GM23338 (cell line): Measurements from ENCODE around the gene QRICH2. TPM values are rescaled to one million over a fixed set of nuclear protein-coding genes. Genes with fewer than 3 reads are reported as not detected.

Experiments
- ATAC-seq: fragments of 200-7000 bp; cut with Tn5 transposase; 3 replicates; pipeline ENCODE4 v1.9.1; 2020
- DNase-seq: peaks from one replicate; pipeline ENCODE4 v3.0.0-alpha.2; 2015; ENCODE audit warnings: low spot score
- H2AFZ ChIP-seq: fragments of 200-600 bp; sonication (generic); 2 replicates; pipeline ENCODE4 v1.8.0; 2016; ENCODE audit warnings: antibody characterized with exemption, mild to moderate bottlenecking, moderate library complexity
- H3F3A ChIP-seq: fragments of 200-600 bp; sonication (generic); replicated peaks from 2 replicates; pipeline ENCODE4 v1.8.0; 2017; ENCODE audit warnings: antibody characterized with exemption, mixed run types, low read depth
- H3K27ac ChIP-seq: fragments of 200-600 bp; sonication (generic); 2 replicates; pipeline ENCODE4 v1.6.1; 2016; ENCODE audit warnings: low read depth
- H3K27me3 ChIP-seq: fragments of 200-600 bp; sonication (generic); 2 replicates; pipeline ENCODE4 v1.8.0; 2016; ENCODE audit warnings: mild to moderate bottlenecking, mixed run types, moderate library complexity; ENCODE audit not compliant: insufficient read depth
- H3K36me3 ChIP-seq: fragments of 200-600 bp; sonication (generic); 2 replicates; pipeline ENCODE4 v1.8.0; 2016; ENCODE audit warnings: mild to moderate bottlenecking; ENCODE audit not compliant: insufficient read depth
- H3K4me1 ChIP-seq: fragments of 200-600 bp; sonication (generic); 2 replicates; pipeline ENCODE4 v1.8.0; 2016; ENCODE audit warnings: mild to moderate bottlenecking, moderate library complexity; ENCODE audit not compliant: insufficient read depth
- H3K4me2 ChIP-seq: fragments of 200-600 bp; sonication (generic); 2 replicates; pipeline ENCODE4 v1.7.1; 2017; ENCODE audit warnings: mixed run types
- H3K4me3 ChIP-seq: fragments of 200-600 bp; sonication (generic); 2 replicates; pipeline ENCODE4 v1.6.1; 2016; ENCODE audit warnings: mixed run types
- H3K79me2 ChIP-seq: fragments of 200-600 bp; sonication (generic); replicated peaks from 2 replicates; pipeline ENCODE4 v1.8.0; 2017; ENCODE audit warnings: mild to moderate bottlenecking; ENCODE audit not compliant: insufficient read depth
- H3K9me2 ChIP-seq: fragments of 200-600 bp; sonication (generic); 2 replicates; pipeline ENCODE4 v1.8.0; 2017; ENCODE audit not compliant: insufficient read depth
- H4K20me1 ChIP-seq: fragments of 200-600 bp; sonication (generic); replicated peaks from 2 replicates; pipeline ENCODE4 v1.8.0; 2017; ENCODE audit warnings: mild to moderate bottlenecking; ENCODE audit not compliant: insufficient read depth
- H3K27ac Mint-ChIP-seq: 2 replicates; pipeline ENCODE4 v1.8.0; 2020; ENCODE audit warnings: inconsistent platforms, mild to moderate bottlenecking, moderate library complexity, mixed read lengths
- H3K27me3 Mint-ChIP-seq: 3 replicates; pipeline ENCODE4 v1.8.0; 2022; ENCODE audit warnings: low read depth, mild to moderate bottlenecking, moderate library complexity, mixed read lengths, inconsistent platforms; ENCODE audit not compliant: insufficient read depth, poor library complexity
- H3K36me3 Mint-ChIP-seq: 3 replicates; pipeline ENCODE4 v1.8.0; 2021; ENCODE audit warnings: low read depth, mild to moderate bottlenecking, inconsistent platforms, moderate library complexity, mixed read lengths
- H3K4me1 Mint-ChIP-seq: 3 replicates; pipeline ENCODE4 v1.8.0; 2020; ENCODE audit warnings: mild to moderate bottlenecking, inconsistent platforms, mixed read lengths
- H3K4me3 Mint-ChIP-seq: 3 replicates; pipeline ENCODE4 v1.8.0; 2021; ENCODE audit warnings: moderate library complexity, mild to moderate bottlenecking, inconsistent platforms, mixed read lengths
- H3K9me3 Mint-ChIP-seq: 3 replicates; pipeline ENCODE4 v1.8.0; 2020; ENCODE audit warnings: moderate library complexity, mild to moderate bottlenecking, inconsistent platforms, mixed read lengths
- CREB1 ChIP-seq: fragments of 250-450 bp; sonication (Bioruptor Pico); IDR thresholded peaks from 2 replicates; pipeline ENCODE4 v1.5.0; 2020; ENCODE audit warnings: low read depth, mild to moderate bottlenecking, moderate library complexity
- CTCF ChIP-seq, 2 experiments: fragments of 200-600 bp in 1 of 2; sonication (generic) in 1 of 2; conservative IDR thresholded peaks; 2 replicates each; pipeline versions ENCODE4 v1.5.1 to v1.6.1; 2016 to 2017; ENCODE audit warnings: antibody characterized with exemption in 2 of 2, low read depth in 2 of 2, mild to moderate bottlenecking in 2 of 2, moderate library complexity in 1 of 2
- EZH2 ChIP-seq: fragments of 200-600 bp; sonication (generic); IDR thresholded peaks from one replicate; pipeline ENCODE4 v1.8.0; 2017; ENCODE audit warnings: antibody characterized with exemption, mild to moderate bottlenecking, low read depth; ENCODE audit not compliant: unreplicated experiment
- EZH2phosphoT487 ChIP-seq: fragments of 200-600 bp; sonication (generic); IDR thresholded peaks from one replicate; pipeline ENCODE4 v1.8.1; 2018; ENCODE audit warnings: antibody characterized with exemption; ENCODE audit not compliant: unreplicated experiment
- JUNB ChIP-seq: IDR thresholded peaks from one replicate; pipeline ENCODE4 v1.6.1; 2016; ENCODE audit warnings: antibody characterized with exemption; ENCODE audit not compliant: unreplicated experiment
- NANOG ChIP-seq: IDR thresholded peaks from 2 replicates; pipeline ENCODE4 v1.6.1; 2016; ENCODE audit warnings: antibody characterized with exemption, borderline replicate concordance
- POLR2AphosphoS5 ChIP-seq: IDR thresholded peaks from 2 replicates; pipeline ENCODE4 v1.6.1; 2016; ENCODE audit warnings: antibody characterized with exemption, low read depth
- STAT1 ChIP-seq: IDR thresholded peaks from one replicate; pipeline ENCODE4 v1.6.1; 2016; ENCODE audit warnings: antibody characterized with exemption; ENCODE audit not compliant: unreplicated experiment
- ZNF114 ChIP-seq: fragments of 250-450 bp; sonication (Bioruptor Pico); IDR thresholded peaks from 2 replicates; pipeline ENCODE4 v1.5.0; 2020; ENCODE audit warnings: mild to moderate bottlenecking, moderate library complexity
- ZNF331 ChIP-seq: fragments of 250-450 bp; sonication (Bioruptor Pico); IDR thresholded peaks from 2 replicates; pipeline ENCODE4 v1.5.0; 2020; ENCODE audit warnings: low read depth, mild to moderate bottlenecking, moderate library complexity
- polyA plus RNA-seq: library from polyadenylated mRNA; unstranded; fragments of >200 nt; fragmentation: Nextera tagmentation; extraction: Ambion mirVana; gene quantifications from 2 replicates; pipeline ENCODE4 v1.2.1, GENCODE V29; 2016
- total RNA-seq: library from RNA; depleted of rRNA; stranded (reverse); fragments of >200 nt; shearing (Covaris generic); gene quantifications from 2 replicates; pipeline ENCODE4 v1.2.3, GENCODE V29; 2014
- TF ChIP-seq, protein P1 (sequence below): IDR thresholded peaks from 2 replicates; pipeline ENCODE4 v1.6.1; 2016; ENCODE audit warnings: antibody characterized with exemption
- TF ChIP-seq, protein P2 (sequence below): fragments of 250-450 bp; sonication (Bioruptor Pico); IDR thresholded peaks from 2 replicates; pipeline ENCODE4 v1.5.0; 2020; ENCODE audit warnings: mild to moderate bottlenecking, moderate library complexity
- TF ChIP-seq, protein P3 (sequence below): IDR thresholded peaks from one replicate; pipeline ENCODE4 v1.6.1; 2018; ENCODE audit warnings: antibody characterized with exemption; ENCODE audit not compliant: unreplicated experiment

The QRICH2 gene
- total and polyA plus RNA-seq, 2 experiments from 2014 or later, result 2.2 to 3.7 TPM

GRCh38 chr17:76255801-76256429 is 52.2 kb downstream of the QRICH2 start:
- Histone ChIP-seq H3K9me2 (no peaks in the 10 kb centered on the region), H3K4me3 (no peak overlapping the region), H3F3A (no peaks in the 10 kb centered on the region), H3K36me3 (no peaks in the 10 kb centered on the region), H3K4me2 (no peak overlapping the region), H4K20me1 (no peaks in the 10 kb centered on the region), H3K4me1 (no peaks in the 10 kb centered on the region), H3K27ac (no peak overlapping the region), H3K27me3 (no peaks in the 10 kb centered on the region), H2AFZ (peak overlapping the region; percentile 66), H3K79me2 (no peaks in the 10 kb centered on the region)
- Mint-ChIP-seq H3K27me3 (peaks cover 8% of the 10 kb centered on the region), H3K9me3 (no peaks in the 10 kb centered on the region), H3K4me1 (peaks cover 4% of the 10 kb centered on the region; the same call in 2 of the 3 replicates), H3K4me3 (no peak overlapping the region), H3K27ac (no peak overlapping the region), H3K36me3 (0 out of 3 replicates have a peak, but pooled peaks cover 2% of the 10 kb centered on the region)
- ATAC-seq (no peak), DNase-seq (no peak)
- TF ChIP-seq EZH2 (no peak), NANOG (no peak), STAT1 (no peak), EZH2phosphoT487 (no peak), JUNB (no peak), ZNF331 (CRISPR knock-in tag) (no peak), CREB1 (CRISPR knock-in tag) (no peak), POLR2AphosphoS5 (no peak), ZNF114 (CRISPR knock-in tag) (no peak), CTCF (conservative IDR thresholded peaks at IDR 0.05; ENCODE audit: low read depth in 2 of 2) (no peak)
- TF ChIP-seq, protein P1, sequence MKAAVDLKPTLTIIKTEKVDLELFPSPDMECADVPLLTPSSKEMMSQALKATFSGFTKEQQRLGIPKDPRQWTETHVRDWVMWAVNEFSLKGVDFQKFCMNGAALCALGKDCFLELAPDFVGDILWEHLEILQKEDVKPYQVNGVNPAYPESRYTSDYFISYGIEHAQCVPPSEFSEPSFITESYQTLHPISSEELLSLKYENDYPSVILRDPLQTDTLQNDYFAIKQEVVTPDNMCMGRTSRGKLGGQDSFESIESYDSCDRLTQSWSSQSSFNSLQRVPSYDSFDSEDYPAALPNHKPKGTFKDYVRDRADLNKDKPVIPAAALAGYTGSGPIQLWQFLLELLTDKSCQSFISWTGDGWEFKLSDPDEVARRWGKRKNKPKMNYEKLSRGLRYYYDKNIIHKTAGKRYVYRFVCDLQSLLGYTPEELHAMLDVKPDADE, result no peak
- TF ChIP-seq, protein P2, sequence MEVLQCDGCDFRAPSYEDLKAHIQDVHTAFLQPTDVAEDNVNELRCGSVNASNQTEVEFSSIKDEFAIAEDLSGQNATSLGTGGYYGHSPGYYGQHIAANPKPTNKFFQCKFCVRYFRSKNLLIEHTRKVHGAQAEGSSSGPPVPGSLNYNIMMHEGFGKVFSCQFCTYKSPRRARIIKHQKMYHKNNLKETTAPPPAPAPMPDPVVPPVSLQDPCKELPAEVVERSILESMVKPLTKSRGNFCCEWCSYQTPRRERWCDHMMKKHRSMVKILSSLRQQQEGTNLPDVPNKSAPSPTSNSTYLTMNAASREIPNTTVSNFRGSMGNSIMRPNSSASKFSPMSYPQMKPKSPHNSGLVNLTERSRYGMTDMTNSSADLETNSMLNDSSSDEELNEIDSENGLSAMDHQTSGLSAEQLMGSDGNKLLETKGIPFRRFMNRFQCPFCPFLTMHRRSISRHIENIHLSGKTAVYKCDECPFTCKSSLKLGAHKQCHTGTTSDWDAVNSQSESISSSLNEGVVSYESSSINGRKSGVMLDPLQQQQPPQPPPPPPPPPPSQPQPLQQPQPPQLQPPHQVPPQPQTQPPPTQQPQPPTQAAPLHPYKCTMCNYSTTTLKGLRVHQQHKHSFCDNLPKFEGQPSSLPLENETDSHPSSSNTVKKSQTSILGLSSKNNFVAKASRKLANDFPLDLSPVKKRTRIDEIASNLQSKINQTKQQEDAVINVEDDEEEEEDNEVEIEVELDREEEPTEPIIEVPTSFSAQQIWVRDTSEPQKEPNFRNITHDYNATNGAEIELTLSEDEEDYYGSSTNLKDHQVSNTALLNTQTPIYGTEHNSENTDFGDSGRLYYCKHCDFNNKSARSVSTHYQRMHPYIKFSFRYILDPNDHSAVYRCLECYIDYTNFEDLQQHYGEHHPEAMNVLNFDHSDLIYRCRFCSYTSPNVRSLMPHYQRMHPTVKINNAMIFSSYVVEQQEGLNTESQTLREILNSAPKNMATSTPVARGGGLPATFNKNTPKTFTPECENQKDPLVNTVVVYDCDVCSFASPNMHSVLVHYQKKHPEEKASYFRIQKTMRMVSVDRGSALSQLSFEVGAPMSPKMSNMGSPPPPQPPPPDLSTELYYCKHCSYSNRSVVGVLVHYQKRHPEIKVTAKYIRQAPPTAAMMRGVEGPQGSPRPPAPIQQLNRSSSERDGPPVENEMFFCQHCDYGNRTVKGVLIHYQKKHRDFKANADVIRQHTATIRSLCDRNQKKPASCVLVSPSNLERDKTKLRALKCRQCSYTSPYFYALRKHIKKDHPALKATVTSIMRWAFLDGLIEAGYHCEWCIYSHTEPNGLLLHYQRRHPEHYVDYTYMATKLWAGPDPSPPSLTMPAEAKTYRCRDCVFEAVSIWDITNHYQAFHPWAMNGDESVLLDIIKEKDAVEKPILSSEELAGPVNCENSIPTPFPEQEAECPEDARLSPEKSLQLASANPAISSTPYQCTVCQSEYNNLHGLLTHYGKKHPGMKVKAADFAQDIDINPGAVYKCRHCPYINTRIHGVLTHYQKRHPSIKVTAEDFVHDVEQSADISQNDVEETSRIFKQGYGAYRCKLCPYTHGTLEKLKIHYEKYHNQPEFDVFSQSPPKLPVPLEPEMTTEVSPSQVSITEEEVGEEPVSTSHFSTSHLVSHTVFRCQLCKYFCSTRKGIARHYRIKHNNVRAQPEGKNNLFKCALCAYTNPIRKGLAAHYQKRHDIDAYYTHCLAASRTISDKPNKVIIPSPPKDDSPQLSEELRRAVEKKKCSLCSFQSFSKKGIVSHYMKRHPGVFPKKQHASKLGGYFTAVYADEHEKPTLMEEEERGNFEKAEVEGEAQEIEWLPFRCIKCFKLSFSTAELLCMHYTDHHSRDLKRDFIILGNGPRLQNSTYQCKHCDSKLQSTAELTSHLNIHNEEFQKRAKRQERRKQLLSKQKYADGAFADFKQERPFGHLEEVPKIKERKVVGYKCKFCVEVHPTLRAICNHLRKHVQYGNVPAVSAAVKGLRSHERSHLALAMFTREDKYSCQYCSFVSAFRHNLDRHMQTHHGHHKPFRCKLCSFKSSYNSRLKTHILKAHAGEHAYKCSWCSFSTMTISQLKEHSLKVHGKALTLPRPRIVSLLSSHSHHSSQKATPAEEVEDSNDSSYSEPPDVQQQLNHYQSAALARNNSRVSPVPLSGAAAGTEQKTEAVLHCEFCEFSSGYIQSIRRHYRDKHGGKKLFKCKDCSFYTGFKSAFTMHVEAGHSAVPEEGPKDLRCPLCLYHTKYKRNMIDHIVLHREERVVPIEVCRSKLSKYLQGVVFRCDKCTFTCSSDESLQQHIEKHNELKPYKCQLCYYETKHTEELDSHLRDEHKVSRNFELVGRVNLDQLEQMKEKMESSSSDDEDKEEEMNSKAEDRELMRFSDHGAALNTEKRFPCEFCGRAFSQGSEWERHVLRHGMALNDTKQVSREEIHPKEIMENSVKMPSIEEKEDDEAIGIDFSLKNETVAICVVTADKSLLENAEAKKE (CRISPR knock-in tag), result no peak
- TF ChIP-seq, protein P3, sequence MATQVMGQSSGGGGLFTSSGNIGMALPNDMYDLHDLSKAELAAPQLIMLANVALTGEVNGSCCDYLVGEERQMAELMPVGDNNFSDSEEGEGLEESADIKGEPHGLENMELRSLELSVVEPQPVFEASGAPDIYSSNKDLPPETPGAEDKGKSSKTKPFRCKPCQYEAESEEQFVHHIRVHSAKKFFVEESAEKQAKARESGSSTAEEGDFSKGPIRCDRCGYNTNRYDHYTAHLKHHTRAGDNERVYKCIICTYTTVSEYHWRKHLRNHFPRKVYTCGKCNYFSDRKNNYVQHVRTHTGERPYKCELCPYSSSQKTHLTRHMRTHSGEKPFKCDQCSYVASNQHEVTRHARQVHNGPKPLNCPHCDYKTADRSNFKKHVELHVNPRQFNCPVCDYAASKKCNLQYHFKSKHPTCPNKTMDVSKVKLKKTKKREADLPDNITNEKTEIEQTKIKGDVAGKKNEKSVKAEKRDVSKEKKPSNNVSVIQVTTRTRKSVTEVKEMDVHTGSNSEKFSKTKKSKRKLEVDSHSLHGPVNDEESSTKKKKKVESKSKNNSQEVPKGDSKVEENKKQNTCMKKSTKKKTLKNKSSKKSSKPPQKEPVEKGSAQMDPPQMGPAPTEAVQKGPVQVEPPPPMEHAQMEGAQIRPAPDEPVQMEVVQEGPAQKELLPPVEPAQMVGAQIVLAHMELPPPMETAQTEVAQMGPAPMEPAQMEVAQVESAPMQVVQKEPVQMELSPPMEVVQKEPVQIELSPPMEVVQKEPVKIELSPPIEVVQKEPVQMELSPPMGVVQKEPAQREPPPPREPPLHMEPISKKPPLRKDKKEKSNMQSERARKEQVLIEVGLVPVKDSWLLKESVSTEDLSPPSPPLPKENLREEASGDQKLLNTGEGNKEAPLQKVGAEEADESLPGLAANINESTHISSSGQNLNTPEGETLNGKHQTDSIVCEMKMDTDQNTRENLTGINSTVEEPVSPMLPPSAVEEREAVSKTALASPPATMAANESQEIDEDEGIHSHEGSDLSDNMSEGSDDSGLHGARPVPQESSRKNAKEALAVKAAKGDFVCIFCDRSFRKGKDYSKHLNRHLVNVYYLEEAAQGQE, result no peak
